PC-9 (cell line): ENCODE results near the gene AKAP13.

Source experiments
- CTCF ChIP-seq: fragments of 200-600 bp; sonication (generic); conservative IDR thresholded peaks from 2 replicates; pipeline ENCODE4 v1.6.1; 2017; ENCODE audit warnings: mixed run types, antibody characterized with exemption, mild to moderate bottlenecking, moderate library complexity
- EZH2 ChIP-seq: fragments of 200-600 bp; sonication (generic); IDR thresholded peaks from 2 replicates; pipeline ENCODE4 v1.8.0; 2017; ENCODE audit warnings: antibody characterized with exemption, low read depth

- TF ChIP-seq CTCF = no peak
- TF ChIP-seq EZH2 = no peak
These were observed 229.1 kb downstream of the AKAP13 start for GRCh38 chr15:85609492-85609891.
